ENCODE measurements around the gene ECE2. TPM values are rescaled to one million over a fixed set of nuclear protein-coding genes. Genes with fewer than 3 reads are reported as not detected.
A peak's percentile ranks its signal among the peaks of the same experiment; 100 is the strongest.

Gene ECE2
- total RNA-seq: not detected in 2 replicates

DNA sequence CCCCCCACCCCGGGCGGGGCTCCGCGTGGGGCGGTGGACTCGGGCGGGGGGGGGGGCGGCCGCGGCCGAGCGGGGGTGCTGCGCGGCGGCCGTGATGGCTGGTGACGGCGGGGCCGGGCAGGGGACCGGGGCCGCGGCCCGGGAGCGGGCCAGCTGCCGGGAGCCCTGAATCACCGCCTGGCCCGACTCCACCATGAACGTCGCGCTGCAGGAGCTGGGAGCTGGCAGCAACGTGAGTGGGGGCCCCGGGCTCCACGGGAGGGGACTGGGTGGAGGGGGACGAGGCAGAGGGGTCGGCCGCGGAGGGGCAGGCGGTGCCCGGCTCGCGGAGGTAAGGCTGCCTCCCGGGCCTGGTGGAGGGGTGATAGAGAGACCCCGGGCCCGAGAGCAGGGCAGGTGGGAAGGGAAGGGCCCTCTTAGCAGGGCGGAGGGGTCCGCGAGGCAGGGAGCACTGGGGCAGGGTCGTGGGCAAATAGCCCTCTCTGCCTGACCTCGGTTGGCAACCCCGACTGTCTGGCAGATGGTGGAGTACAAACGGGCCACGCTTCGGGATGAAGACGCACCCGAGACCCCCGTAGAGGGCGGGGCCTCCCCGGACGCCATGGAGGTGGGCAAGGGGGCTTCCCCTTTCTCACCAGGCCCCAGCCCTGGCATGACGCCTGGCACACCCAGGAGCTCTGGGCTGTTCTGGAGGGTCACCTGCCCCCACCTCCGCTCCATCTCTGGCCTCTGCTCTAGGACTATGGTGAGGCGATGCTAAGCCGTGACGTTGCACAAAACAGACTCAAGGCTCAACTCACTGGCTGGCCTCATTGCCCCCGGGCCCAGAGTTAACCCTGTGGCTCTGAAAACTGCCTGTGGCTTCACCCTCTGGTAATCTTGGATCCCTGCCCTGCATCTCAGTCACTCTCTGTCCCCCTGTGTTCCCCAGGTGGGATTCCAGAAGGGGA is at the start of gene ECE2:
ECE2 (plus strand) TSS at position 62 of the 950 bp plus-strand sequence; CDS start at position 194, 132 bp downstream.
- no peak within 1 kb of the TSS for H3K4me3 ChIP-seq (ENCODE audit: low read depth, low read length)
- DNase-seq (ENCODE audit: low read depth): no peak

DNA sequence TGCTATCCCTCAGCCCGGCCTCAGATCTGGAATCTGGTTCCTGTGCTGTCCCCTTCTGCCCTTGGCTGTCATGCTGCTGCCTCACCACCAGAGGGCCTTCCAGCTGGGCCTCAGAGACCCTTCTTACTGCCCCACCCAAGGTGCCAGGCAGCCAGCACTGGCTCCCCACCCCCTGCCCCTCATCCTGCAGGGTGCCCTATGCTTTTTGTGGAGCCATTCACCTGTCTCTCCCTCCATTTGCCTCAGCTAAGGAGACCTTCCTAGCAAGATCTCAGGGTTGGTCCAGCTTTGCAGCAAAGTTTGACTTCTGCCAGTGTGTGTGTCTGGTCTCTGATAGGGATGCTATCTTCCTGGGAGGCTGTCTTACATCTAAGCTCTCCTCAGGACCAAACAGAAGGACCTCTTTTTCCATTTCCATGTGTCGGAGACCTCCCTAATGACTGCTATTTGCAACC is 48.3 kb upstream of the ECE2 start:
- no peak overlapping the region for H3K4me3 ChIP-seq (ENCODE audit: low read depth, low read length)
- peak; percentile 28 for DNase-seq (ENCODE audit: low read depth)
- TF ChIP-seq, protein P1, sequence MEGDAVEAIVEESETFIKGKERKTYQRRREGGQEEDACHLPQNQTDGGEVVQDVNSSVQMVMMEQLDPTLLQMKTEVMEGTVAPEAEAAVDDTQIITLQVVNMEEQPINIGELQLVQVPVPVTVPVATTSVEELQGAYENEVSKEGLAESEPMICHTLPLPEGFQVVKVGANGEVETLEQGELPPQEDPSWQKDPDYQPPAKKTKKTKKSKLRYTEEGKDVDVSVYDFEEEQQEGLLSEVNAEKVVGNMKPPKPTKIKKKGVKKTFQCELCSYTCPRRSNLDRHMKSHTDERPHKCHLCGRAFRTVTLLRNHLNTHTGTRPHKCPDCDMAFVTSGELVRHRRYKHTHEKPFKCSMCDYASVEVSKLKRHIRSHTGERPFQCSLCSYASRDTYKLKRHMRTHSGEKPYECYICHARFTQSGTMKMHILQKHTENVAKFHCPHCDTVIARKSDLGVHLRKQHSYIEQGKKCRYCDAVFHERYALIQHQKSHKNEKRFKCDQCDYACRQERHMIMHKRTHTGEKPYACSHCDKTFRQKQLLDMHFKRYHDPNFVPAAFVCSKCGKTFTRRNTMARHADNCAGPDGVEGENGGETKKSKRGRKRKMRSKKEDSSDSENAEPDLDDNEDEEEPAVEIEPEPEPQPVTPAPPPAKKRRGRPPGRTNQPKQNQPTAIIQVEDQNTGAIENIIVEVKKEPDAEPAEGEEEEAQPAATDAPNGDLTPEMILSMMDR (IDR thresholded peaks at IDR 0.05; ENCODE audit: insufficient read depth, low read depth, low read length): peak; percentile 79

More for the DNA sequence above, at the start of gene ECE2:
- TF ChIP-seq, protein P1 (IDR thresholded peaks at IDR 0.05; ENCODE audit: insufficient read depth, low read depth, low read length): no peak

DNA sequence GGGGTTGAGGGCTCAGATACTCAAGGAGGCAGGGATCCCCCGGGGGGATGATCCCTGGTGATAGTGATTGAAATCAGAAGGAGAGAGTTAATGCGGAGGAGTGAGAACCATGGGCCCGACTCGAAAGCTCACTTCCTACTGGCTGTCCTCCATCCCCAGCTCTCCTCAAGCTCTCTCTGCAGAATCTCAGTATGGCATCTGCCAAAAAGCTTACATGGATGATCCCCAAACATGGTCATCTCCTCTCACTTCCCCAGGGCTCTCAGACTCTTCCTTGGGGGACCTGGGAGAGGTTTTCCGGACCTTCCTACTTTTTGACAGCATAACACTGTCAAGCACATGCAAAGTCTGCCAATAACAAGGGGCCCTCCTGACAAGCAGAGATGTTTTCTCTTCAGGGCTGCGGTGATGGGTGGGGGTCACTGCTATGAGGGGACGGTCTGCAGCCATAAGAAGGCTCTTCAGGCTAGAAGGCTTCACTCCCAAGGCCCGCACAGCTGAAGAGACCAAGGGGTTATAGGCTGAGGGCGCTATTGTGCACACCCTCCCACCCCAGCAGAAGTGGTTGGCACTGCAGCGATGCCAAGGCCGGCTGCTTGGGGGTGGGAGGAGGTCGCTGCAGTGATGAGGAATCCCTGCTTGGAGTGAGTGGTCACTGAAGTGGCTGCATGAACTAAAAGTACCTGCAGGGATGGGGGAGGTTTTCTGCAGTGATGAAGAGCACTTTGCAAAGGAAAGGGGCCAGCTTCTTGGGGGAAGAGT is 47.3 kb upstream of the ECE2 start:
- TF ChIP-seq, protein P1 (IDR thresholded peaks at IDR 0.05; ENCODE audit: insufficient read depth, low read depth, low read length): no peak
- DNase-seq (ENCODE audit: low read depth): no peak
- H3K4me3 ChIP-seq (ENCODE audit: low read depth, low read length): no peak overlapping the region

DNA sequence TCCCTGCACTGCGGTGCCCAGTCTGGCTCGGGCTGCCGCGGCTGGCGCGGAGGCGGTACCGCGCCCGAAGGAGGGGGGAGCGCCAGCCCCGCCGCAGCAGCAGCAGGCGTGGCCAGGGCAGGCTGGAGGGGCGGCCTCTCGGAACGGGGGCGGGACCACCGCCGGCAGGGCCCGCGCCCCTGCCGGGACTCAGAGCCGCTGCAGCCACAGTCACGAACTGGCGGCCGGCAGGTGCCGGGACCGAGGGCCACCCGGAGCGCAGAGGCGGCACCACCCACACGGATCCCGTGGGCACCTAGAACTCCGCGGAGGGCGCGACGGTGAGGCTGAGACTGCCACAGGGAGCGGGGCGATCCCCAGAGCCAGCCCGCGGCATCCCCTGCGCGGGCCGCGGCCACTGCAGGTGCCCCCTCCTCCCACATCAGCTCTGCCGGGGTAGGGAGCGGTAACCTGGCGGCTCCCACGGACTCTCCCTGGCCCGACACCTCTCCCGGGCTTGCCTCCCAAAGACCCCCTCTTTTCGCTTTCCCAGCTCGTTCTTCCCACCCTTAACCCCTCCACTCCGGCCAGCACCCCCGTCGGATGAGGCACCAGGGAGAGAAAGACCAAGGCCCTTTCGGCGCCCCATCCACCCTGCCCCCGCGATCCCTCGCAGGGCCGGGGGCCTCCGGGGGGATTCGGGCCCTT is 46.3 kb upstream of the ECE2 start, which contains the start of gene VWA5B2:
VWA5B2 (plus strand) TSS at position 192 of the 687 bp plus-strand sequence. CDS start 944 bp downstream, outside the sequence.
- H3K4me3 ChIP-seq (ENCODE audit: low read depth, low read length): peak within 1 kb of the TSS; percentile 34
- peak; percentile 19 for DNase-seq (ENCODE audit: low read depth)

DNA sequence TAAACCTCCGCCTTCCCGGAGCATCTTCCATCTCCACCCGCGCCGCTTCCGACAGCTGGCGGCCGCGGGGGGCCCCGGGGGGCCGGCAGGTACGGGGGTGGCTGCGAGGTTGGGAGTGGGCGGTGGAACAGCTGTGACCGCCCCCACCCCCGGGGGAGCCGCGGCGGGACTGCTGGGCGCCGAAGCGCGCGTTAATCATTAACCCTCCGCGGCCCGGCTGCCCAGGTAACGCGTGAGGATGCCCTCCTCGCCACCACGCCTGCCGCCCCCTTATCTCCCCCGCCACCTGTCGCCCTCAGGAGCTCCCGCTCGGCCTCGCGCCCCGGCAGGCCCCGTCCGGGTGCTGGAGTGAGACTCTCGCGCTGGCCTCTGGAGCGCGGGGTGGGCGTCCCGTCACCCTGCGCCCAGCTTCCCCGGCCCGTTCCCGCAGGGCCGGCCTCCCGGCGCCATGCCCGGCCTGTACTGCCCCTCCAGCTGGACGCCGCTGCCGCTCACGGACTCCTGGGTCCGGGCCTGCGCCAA is 45.7 kb upstream of the ECE2 start:
- H3K4me3 ChIP-seq (ENCODE audit: low read depth, low read length): no peak overlapping the region
- no peak for DNase-seq (ENCODE audit: low read depth)
- TF ChIP-seq, protein P1 (IDR thresholded peaks at IDR 0.05; ENCODE audit: insufficient read depth, low read depth, low read length): no peak

More for the DNA sequence above, 46.3 kb upstream of the ECE2 start, which contains the start of gene VWA5B2:
- TF ChIP-seq, protein P1 (IDR thresholded peaks at IDR 0.05; ENCODE audit: insufficient read depth, low read depth, low read length): peak; percentile 10

All from fibroblast of villous mesenchyme (primary cell).